ENCODE data around the gene STK32C.
"Not testable (repeated sequence)": the region's sequence is repeated elsewhere in the genome, so short reads cannot be mapped to it uniquely, and the experiment has no call there.

Gene STK32C

GRCh38 chr10:132319853-132320653, 12.3 kb upstream of the STK32C start:
- WGBS (ENCODE audit: insufficient coverage, insufficient read length), result no CpG with 5 or more reads among the region's 15 CpGs
- DNase-seq (ENCODE audit: low read depth, low spot score), result no peak
- no peaks in the 10 kb centered on the region for H3K4me1 ChIP-seq (ENCODE audit: control insufficient read depth, insufficient read depth, low read length)
- H3K27ac ChIP-seq (ENCODE audit: low read length), result no peak overlapping the region
- H3K36me3 ChIP-seq (ENCODE audit: control insufficient read depth, insufficient read depth, low read length), result no peaks in the 10 kb centered on the region
- no peak overlapping the region for H3K4me3 ChIP-seq (ENCODE audit: low read length)
- H3K27me3 ChIP-seq (ENCODE audit: control insufficient read depth, insufficient read depth, low read length), result no peaks in the 10 kb centered on the region
- no peaks in the 10 kb centered on the region for H3K9me3 ChIP-seq (ENCODE audit: control insufficient read depth, insufficient read depth, low read length)

DNA sequence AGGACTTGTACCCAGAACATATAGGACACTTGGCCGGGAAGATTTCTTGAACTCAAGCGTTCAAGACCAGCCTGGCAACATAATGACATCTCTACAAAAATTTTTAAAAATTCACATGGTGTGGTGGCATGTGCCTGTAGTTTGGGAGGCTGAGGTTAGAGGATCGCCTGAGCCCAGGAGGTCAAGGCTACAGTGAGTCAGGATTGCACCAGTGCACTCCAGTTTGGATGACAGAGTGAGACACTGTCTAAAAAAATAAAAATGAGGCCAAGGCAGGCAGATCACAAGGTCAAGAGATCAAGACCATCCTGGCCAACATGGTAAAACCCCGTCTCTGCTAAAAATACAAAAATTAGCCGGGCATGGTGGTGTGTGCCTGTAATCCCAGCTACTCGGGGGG, 9.7 kb upstream of the STK32C start:
- H3K4me3 ChIP-seq (ENCODE audit: low read length); H3K27me3 ChIP-seq (ENCODE audit: control insufficient read depth, insufficient read depth, low read length); DNase-seq (ENCODE audit: low read depth, low spot score); H3K27ac ChIP-seq (ENCODE audit: low read length); H3K36me3 ChIP-seq (ENCODE audit: control insufficient read depth, insufficient read depth, low read length); H3K4me1 ChIP-seq (ENCODE audit: control insufficient read depth, insufficient read depth, low read length); H3K9me3 ChIP-seq (ENCODE audit: control insufficient read depth, insufficient read depth, low read length): not testable (repeated sequence)
- no CpG with 5 or more reads among the region's 6 CpGs for WGBS (ENCODE audit: insufficient coverage, insufficient read length)

DNA sequence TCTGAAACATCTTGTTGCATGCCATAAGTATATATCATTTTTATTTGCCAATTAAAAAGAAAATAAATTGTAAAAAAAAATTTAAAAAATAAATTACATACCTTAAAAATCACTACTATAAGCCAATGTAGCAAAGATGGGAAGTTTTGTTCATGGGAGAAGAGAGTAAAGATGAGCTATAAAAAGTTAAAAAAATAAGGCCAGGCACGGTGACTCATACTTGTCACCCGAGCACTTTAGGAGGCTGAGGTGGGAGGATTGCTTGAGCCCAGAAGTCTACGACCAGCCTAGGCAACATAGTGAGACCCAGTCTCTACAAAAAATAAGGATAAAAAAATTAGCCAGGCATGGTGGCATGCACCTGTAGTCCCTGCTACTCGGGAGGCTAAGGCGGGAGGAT, 8.4 kb upstream of the STK32C start:
- Histone ChIP-seq H3K36me3 (ENCODE audit: control insufficient read depth, insufficient read depth, low read length) (no peaks in the 10 kb centered on the region), H3K27me3 (ENCODE audit: control insufficient read depth, insufficient read depth, low read length) (no peaks in the 10 kb centered on the region), H3K4me3 (ENCODE audit: low read length) (no peak overlapping the region), H3K4me1 (ENCODE audit: control insufficient read depth, insufficient read depth, low read length) (no peaks in the 10 kb centered on the region), H3K27ac (ENCODE audit: low read length) (no peak overlapping the region), H3K9me3 (ENCODE audit: control insufficient read depth, insufficient read depth, low read length) (no peaks in the 10 kb centered on the region)
- no CpG with 5 or more reads among the region's 5 CpGs for WGBS (ENCODE audit: insufficient coverage, insufficient read length)
- DNase-seq (ENCODE audit: low read depth, low spot score), result no peak

DNA sequence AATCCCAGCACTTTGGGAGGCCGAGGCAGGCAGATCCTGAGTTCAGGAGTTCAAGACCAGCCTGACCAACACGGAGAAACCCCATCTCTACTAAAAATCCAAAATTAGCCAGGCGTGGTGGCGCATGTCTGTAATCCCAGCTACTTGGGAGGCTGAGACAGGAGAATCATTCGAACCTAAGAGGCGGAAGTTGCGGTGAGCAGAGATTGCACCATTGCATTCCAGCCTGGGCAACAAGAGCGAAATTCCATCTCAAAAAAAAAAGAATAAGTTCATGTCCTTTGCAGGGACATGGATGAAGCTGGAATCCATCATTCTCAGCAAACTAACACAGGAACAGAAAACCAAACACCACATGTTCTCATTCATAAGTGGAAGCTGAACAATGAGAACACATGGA, 7.1 kb upstream of the STK32C start:
- not testable (repeated sequence) for H3K9me3 ChIP-seq (ENCODE audit: control insufficient read depth, insufficient read depth, low read length); H3K27me3 ChIP-seq (ENCODE audit: control insufficient read depth, insufficient read depth, low read length); H3K4me3 ChIP-seq (ENCODE audit: low read length); H3K4me1 ChIP-seq (ENCODE audit: control insufficient read depth, insufficient read depth, low read length); H3K27ac ChIP-seq (ENCODE audit: low read length); DNase-seq (ENCODE audit: low read depth, low spot score); H3K36me3 ChIP-seq (ENCODE audit: control insufficient read depth, insufficient read depth, low read length)
- WGBS (ENCODE audit: insufficient coverage, insufficient read length), result no CpG with 5 or more reads among the region's 8 CpGs

DNA sequence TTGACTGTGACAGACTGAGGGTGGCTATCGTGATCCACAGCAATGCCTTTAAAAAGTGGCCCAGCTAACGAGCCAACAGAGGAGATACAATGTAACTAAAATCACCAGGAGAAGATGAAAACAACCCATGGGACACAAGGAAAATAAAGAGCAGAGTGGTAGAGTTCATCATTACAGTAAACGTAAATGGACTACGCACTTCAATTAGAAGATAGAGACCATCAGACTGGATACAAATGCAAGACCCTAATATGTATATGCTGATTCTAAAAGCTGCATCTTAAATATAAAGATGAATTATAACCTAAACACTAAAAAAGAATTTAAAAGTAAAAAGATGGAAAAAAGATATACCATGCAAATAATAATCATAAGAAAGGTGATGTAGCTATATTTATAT, 6.6 kb upstream of the STK32C start:
- Histone ChIP-seq H3K9me3 (ENCODE audit: control insufficient read depth, insufficient read depth, low read length) (no peaks in the 10 kb centered on the region), H3K27me3 (ENCODE audit: control insufficient read depth, insufficient read depth, low read length) (peaks cover 6% of the 10 kb centered on the region; the same call in 1 of the 2 replicates), H3K4me3 (ENCODE audit: low read length) (no peak overlapping the region), H3K36me3 (ENCODE audit: control insufficient read depth, insufficient read depth, low read length) (no peaks in the 10 kb centered on the region), H3K4me1 (ENCODE audit: control insufficient read depth, insufficient read depth, low read length) (no peaks in the 10 kb centered on the region), H3K27ac (ENCODE audit: low read length) (no peak overlapping the region)
- WGBS (ENCODE audit: insufficient coverage, insufficient read length), result no CpG with 5 or more reads among the region's 4 CpGs
- DNase-seq (ENCODE audit: low read depth, low spot score), result no peak

DNA sequence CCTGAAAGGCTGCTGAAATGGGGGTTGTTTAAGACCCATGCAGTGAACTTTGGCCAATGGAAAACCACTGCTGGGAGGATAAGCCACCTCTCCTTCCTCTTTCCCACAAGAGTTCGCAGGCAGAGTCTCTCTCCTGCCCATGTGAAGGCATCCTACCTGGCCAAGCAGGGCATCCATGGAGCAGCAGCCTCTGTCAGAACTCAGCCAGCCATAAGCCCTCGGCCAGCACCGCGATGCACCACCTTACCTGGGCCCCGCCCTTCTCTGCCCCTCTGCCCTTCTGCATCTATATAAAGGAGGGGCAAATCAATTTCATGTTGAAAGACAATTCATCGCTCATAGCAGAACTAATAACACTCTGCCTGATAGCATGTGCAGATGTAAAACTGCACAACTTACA, 6.1 kb upstream of the STK32C start:
- H3K4me3 ChIP-seq (ENCODE audit: low read length), result no peak overlapping the region
- no peak overlapping the region for H3K27ac ChIP-seq (ENCODE audit: low read length)
- peaks cover 1% of the 10 kb centered on the region; the same call in 1 of the 2 replicates for H3K4me1 ChIP-seq (ENCODE audit: control insufficient read depth, insufficient read depth, low read length)
- peaks cover 11% of the 10 kb centered on the region; the same call in 1 of the 2 replicates for H3K27me3 ChIP-seq (ENCODE audit: control insufficient read depth, insufficient read depth, low read length)
- no peak for DNase-seq (ENCODE audit: low read depth, low spot score)
- H3K9me3 ChIP-seq (ENCODE audit: control insufficient read depth, insufficient read depth, low read length), result no peaks in the 10 kb centered on the region
- no peaks in the 10 kb centered on the region for H3K36me3 ChIP-seq (ENCODE audit: control insufficient read depth, insufficient read depth, low read length)
- no CpG with 5 or more reads among the region's 6 CpGs for WGBS (ENCODE audit: insufficient coverage, insufficient read length)

DNA sequence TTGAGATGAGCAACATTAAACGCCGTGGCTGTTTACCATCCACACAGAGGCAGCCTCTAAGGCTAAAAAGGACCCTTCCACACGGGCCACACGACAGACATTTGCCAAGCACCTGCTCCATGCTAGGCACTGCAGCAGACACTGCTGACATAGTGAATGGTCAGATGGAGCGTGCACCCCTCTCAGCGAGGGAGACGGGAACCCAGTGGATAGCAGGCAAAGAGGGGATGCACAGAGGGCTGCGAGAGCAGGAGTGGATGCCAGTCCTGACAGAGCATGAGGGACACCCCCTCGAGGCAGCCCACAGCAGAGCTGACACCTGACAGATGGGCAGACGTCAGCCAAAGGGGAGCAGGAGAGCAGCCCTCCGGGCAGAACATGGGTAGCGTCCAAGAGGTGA, 5.6 kb upstream of the STK32C start:
- no peaks in the 10 kb centered on the region for H3K36me3 ChIP-seq (ENCODE audit: control insufficient read depth, insufficient read depth, low read length)
- peaks cover 13% of the 10 kb centered on the region; the same call in 1 of the 2 replicates for H3K27me3 ChIP-seq (ENCODE audit: control insufficient read depth, insufficient read depth, low read length)
- no peak overlapping the region for H3K27ac ChIP-seq (ENCODE audit: low read length)
- H3K4me1 ChIP-seq (ENCODE audit: control insufficient read depth, insufficient read depth, low read length), result peaks cover 2% of the 10 kb centered on the region; the same call in 1 of the 2 replicates
- no peak overlapping the region for H3K4me3 ChIP-seq (ENCODE audit: low read length)
- DNase-seq (ENCODE audit: low read depth, low spot score), result no peak
- WGBS (ENCODE audit: insufficient coverage, insufficient read length), result no CpG with 5 or more reads among the region's 12 CpGs
- H3K9me3 ChIP-seq (ENCODE audit: control insufficient read depth, insufficient read depth, low read length), result no peaks in the 10 kb centered on the region

- H3K27me3 ChIP-seq (ENCODE audit: control insufficient read depth, insufficient read depth, low read length), result peaks cover 14% of the 10 kb centered on the region; the same call in 1 of the 2 replicates
- H3K4me1 ChIP-seq (ENCODE audit: control insufficient read depth, insufficient read depth, low read length), result peaks cover 3% of the 10 kb centered on the region
- H3K27ac ChIP-seq (ENCODE audit: low read length), result no peak overlapping the region
- no CpG with 5 or more reads among the region's 18 CpGs for WGBS (ENCODE audit: insufficient coverage, insufficient read length)
- no peaks in the 10 kb centered on the region for H3K9me3 ChIP-seq (ENCODE audit: control insufficient read depth, insufficient read depth, low read length)
- no peak overlapping the region for H3K4me3 ChIP-seq (ENCODE audit: low read length)
- no peak for DNase-seq (ENCODE audit: low read depth, low spot score)
- no peaks in the 10 kb centered on the region for H3K36me3 ChIP-seq (ENCODE audit: control insufficient read depth, insufficient read depth, low read length)
These were observed 3.7 kb upstream of the STK32C start for GRCh38 chr10:132311338-132311939.

GRCh38 chr10:132310701-132311337, 3.1 kb upstream of the STK32C start:
- H3K4me3 ChIP-seq (ENCODE audit: low read length), result no peak overlapping the region
- DNase-seq (ENCODE audit: low read depth, low spot score), result no peak
- peaks cover 3% of the 10 kb centered on the region for H3K4me1 ChIP-seq (ENCODE audit: control insufficient read depth, insufficient read depth, low read length)
- H3K9me3 ChIP-seq (ENCODE audit: control insufficient read depth, insufficient read depth, low read length), result peaks cover 2% of the 10 kb centered on the region; the same call in 1 of the 2 replicates
- no peak overlapping the region for H3K27ac ChIP-seq (ENCODE audit: low read length)
- H3K27me3 ChIP-seq (ENCODE audit: control insufficient read depth, insufficient read depth, low read length), result peaks cover 14% of the 10 kb centered on the region; the same call in 1 of the 2 replicates
- no peaks in the 10 kb centered on the region for H3K36me3 ChIP-seq (ENCODE audit: control insufficient read depth, insufficient read depth, low read length)
- no CpG with 5 or more reads among the region's 17 CpGs for WGBS (ENCODE audit: insufficient coverage, insufficient read length)

GRCh38 chr10:132309879-132310591, 2.3 kb upstream of the STK32C start:
- Histone ChIP-seq H3K36me3 (ENCODE audit: control insufficient read depth, insufficient read depth, low read length) (no peaks in the 10 kb centered on the region), H3K9me3 (ENCODE audit: control insufficient read depth, insufficient read depth, low read length) (peaks cover 2% of the 10 kb centered on the region; the same call in 1 of the 2 replicates), H3K27ac (ENCODE audit: low read length) (no peak overlapping the region), H3K27me3 (ENCODE audit: control insufficient read depth, insufficient read depth, low read length) (peaks cover 14% of the 10 kb centered on the region; the same call in 1 of the 2 replicates), H3K4me3 (ENCODE audit: low read length) (no peak overlapping the region), H3K4me1 (ENCODE audit: control insufficient read depth, insufficient read depth, low read length) (peaks cover 3% of the 10 kb centered on the region)
- WGBS (ENCODE audit: insufficient coverage, insufficient read length), result no CpG with 5 or more reads among the region's 7 CpGs
- no peak for DNase-seq (ENCODE audit: low read depth, low spot score)
